Tibial nerve (tissue), 4 donors: ENCODE measurements around the gene SCFD1. TPM values are rescaled to one million over a fixed set of nuclear protein-coding genes. Genes with fewer than 3 reads are reported as not detected.
"Not testable (repeated sequence)": the region's sequence is repeated elsewhere in the genome, so short reads cannot be mapped to it uniquely, and the experiment has no call there.

Source experiments
- DNase-seq, 2 donors: peaks; one replicate each; pipeline ENCODE4 v3.0.0-alpha.2; 2019; ENCODE audit warnings: low spot score in 2 of 2
- H3K27ac ChIP-seq, 4 donors: fragments of 200-600 bp; sonication (generic) in 3 of 4; one replicate each; pipeline ENCODE4 v1.5.1; 2017 to 2019; ENCODE audit warnings: mild to moderate bottlenecking in 1 of 4
- H3K27me3 ChIP-seq, 2 donors: fragments of 200-600 bp; sonication (generic) in 1 of 2; one replicate each; pipeline versions ENCODE4 v1.5.1 to v1.6.0; 2017 to 2019
- H3K36me3 ChIP-seq, 3 donors: fragments of 200-600 bp; sonication (generic); one replicate each; pipeline ENCODE4 v1.5.1; 2018 to 2019
- H3K4me1 ChIP-seq, 4 donors: fragments of 200-600 bp; sonication (generic) in 3 of 4; one replicate each; pipeline ENCODE4 v1.5.1; 2017 to 2019
- H3K4me3 ChIP-seq, 4 donors: fragments of 200-600 bp; sonication (generic) in 3 of 4; one replicate each; pipeline ENCODE4 v1.5.1; 2017 to 2019; ENCODE audit warnings: mild to moderate bottlenecking in 1 of 4, moderate library complexity in 1 of 4
- H3K9me3 ChIP-seq, 4 donors: fragments of 200-600 bp; sonication (generic) in 3 of 4; one replicate each; pipeline ENCODE4 v1.5.1; 2017 to 2019
- CTCF ChIP-seq, 5 experiments: fragments of 200-600 bp in 3 of 5; fragments of 450-650 bp in 2 of 5; sonication (generic) in 3 of 5; IDR thresholded peaks; one replicate each; pipeline ENCODE4 v1.5.1; 2016 to 2019; ENCODE audit warnings: antibody characterized with exemption in 5 of 5, mild to moderate bottlenecking in 3 of 5, moderate library complexity in 2 of 5
- EP300 ChIP-seq, 2 donors: sonication (generic); formaldehyde crosslinking; IDR thresholded peaks; one replicate each; pipeline ENCODE4 v1.6.1; 2017; ENCODE audit warnings: antibody characterized with exemption in 2 of 2, mild to moderate bottlenecking in 1 of 2
- POLR2A ChIP-seq, 2 donors: fragments of 450-650 bp; IDR thresholded peaks; one replicate each; pipeline ENCODE4 v1.6.1; 2017; ENCODE audit warnings: antibody characterized with exemption in 2 of 2, mild to moderate bottlenecking in 2 of 2, moderate library complexity in 2 of 2
- WGBS, 2 donors: methylation state at CpG; one replicate each; pipeline ENCODE4 v1.1.5; 2018; 5-methylcytosine and 5-hydroxymethylcytosine counted together
- total RNA-seq, 4 donors: library from RNA; depleted of rRNA; stranded (reverse); fragments of >200 nt; gene quantifications; one replicate each; pipeline ENCODE4 v1.1.0, GENCODE V29; 2016

Gene SCFD1
- total RNA-seq, 4 donors from 2014 or later = 44.1 to 131 (median 75.0) TPM

- peaks cover 0 to 1% (median 0%) of the 10 kb centered on the region in 3 donors for H3K36me3 ChIP-seq
- H3K27ac ChIP-seq = peak overlapping the region; percentile 68 to 93 (median 82)
- H3K27me3 ChIP-seq = no peaks in the 10 kb centered on the region
- TF ChIP-seq POLR2A (IDR thresholded peaks at IDR 0.05) (no peak), CTCF (IDR thresholded peaks at IDR 0.05) (no peak), EP300 (IDR thresholded peaks at IDR 0.05) (no peak)
- H3K4me1 ChIP-seq = peaks cover 0 to 44% (median 11%) of the 10 kb centered on the region in 4 donors
- H3K9me3 ChIP-seq = no peaks in the 10 kb centered on the region
- 9 to 15% methylated on average over 17 of the region's 17 CpGs for WGBS, 2 donors
- peak overlapping the region; percentile 49 to 76 (median 68) for H3K4me3 ChIP-seq
- DNase-seq = no peak
Measured at GRCh38 chr14:30621354-30621939, 672 bp upstream of the SCFD1 start.

- WGBS, 2 donors = 69% methylated on average over 7 of the region's 7 CpGs
- no peaks in the 10 kb centered on the region for H3K36me3 ChIP-seq
- H3K27me3 ChIP-seq = no peaks in the 10 kb centered on the region
- H3K9me3 ChIP-seq = no peaks in the 10 kb centered on the region
- no peak overlapping the region for H3K27ac ChIP-seq
- no peak for TF ChIP-seq POLR2A (IDR thresholded peaks at IDR 0.05)
- no peak for TF ChIP-seq CTCF (IDR thresholded peaks at IDR 0.05)
- TF ChIP-seq EP300 (IDR thresholded peaks at IDR 0.05) = no peak
- H3K4me3 ChIP-seq = peak overlapping the region in 3 of 4 donors; percentile 49 to 76 (median 70)
- DNase-seq = no peak
- H3K4me1 ChIP-seq = peaks cover 0 to 48% (median 11%) of the 10 kb centered on the region in 4 donors
Measured at GRCh38 chr14:30623412-30624131, 1.5 kb downstream of the SCFD1 start.

GRCh38 chr14:30624132-30624423, 2.0 kb downstream of the SCFD1 start:
- Histone ChIP-seq H3K36me3 (no peaks in the 10 kb centered on the region), H3K9me3 (no peaks in the 10 kb centered on the region), H3K4me3 (no peak overlapping the region), H3K4me1 (peaks cover 0 to 48% (median 11%) of the 10 kb centered on the region in 4 donors), H3K27ac (no peak overlapping the region), H3K27me3 (no peaks in the 10 kb centered on the region)
- 95 to 98% methylated on average over 5 of the region's 5 CpGs for WGBS, 2 donors
- TF ChIP-seq CTCF (IDR thresholded peaks at IDR 0.05) (no peak), POLR2A (IDR thresholded peaks at IDR 0.05) (no peak), EP300 (IDR thresholded peaks at IDR 0.05) (no peak)
- DNase-seq = no peak

- Histone ChIP-seq H3K27me3 (no peaks in the 10 kb centered on the region), H3K27ac (no peak overlapping the region), H3K36me3 (peaks cover 0 to 2% (median 0%) of the 10 kb centered on the region in 3 donors), H3K9me3 (no peaks in the 10 kb centered on the region), H3K4me1 (peaks cover 0 to 48% (median 11%) of the 10 kb centered on the region in 4 donors), H3K4me3 (no peak overlapping the region)
- TF ChIP-seq EP300 (IDR thresholded peaks at IDR 0.05) = no peak
- TF ChIP-seq CTCF (IDR thresholded peaks at IDR 0.05) = no peak
- no peak for TF ChIP-seq POLR2A (IDR thresholded peaks at IDR 0.05)
- no peak for DNase-seq
- 89 to 95% methylated on average over 3 of the region's 3 CpGs for WGBS, 2 donors
Measured at GRCh38 chr14:30625533-30625932, 3.4 kb downstream of the SCFD1 start.

- H3K4me3 ChIP-seq, H3K27me3 ChIP-seq, DNase-seq, H3K27ac ChIP-seq, H3K9me3 ChIP-seq: not testable (repeated sequence)
- Histone ChIP-seq H3K36me3 (peaks cover 0 to 17% (median 0%) of the 10 kb centered on the region in 3 donors), H3K4me1 (peaks cover 0 to 23% (median 2%) of the 10 kb centered on the region in 4 donors)
- WGBS, 2 donors = 88 to 97% methylated on average over 8 of the region's 8 CpGs
Measured at GRCh38 chr14:30629432-30629831, 7.3 kb downstream of the SCFD1 start.
